Panc1 (cell line): ENCODE measurements around the gene RARB. TPM values are rescaled to one million over a fixed set of nuclear protein-coding genes. Genes with fewer than 3 reads are reported as not detected.

ENCODE experiments used
- ATAC-seq: fragments of 200-7000 bp; cut with Tn5 transposase; 2 replicates; pipeline ENCODE4 v1.9.1; 2020; ENCODE audit warnings: mild to moderate bottlenecking, moderate library complexity
- BruUV-seq: library from RNA; stranded (reverse); fragments of 400-500 nt; replicated peaks from 2 replicates; lab custom pipeline; 2021; lab: Mats Ljungman, UMichigan
- CTCF ChIA-PET: fragments of 300-600 bp; sonication (Branson Sonifier 250); formaldehyde crosslinking; loops from one replicate; lab custom pipeline; 2022; ENCODE audit warnings: antibody characterized with exemption; lab: Charles Lee
- POLR2A ChIA-PET: fragments of 300-600 bp; sonication (Branson Sonifier 250); formaldehyde crosslinking; loops from one replicate; lab custom pipeline; 2022; ENCODE audit warnings: antibody characterized with exemption; lab: Charles Lee
- DNase-seq: peaks from one replicate; pipeline ENCODE4 v3.0.0-alpha.2; 2010; ENCODE audit warnings: low read depth, low spot score
- H3K27ac ChIP-seq: 2 replicates; pipeline ENCODE4 v1.5.1; 2011; ENCODE audit warnings: mild to moderate bottlenecking, low read length, inconsistent platforms
- H3K27me3 ChIP-seq: fragments of 200-500 bp; sonication (Bioruptor generic); 2 replicates; pipeline ENCODE4 v1.6.0; 2014; ENCODE audit warnings: low read length, inconsistent platforms; ENCODE audit not compliant: control insufficient read depth, insufficient read depth
- H3K36me3 ChIP-seq: fragments of 200-500 bp; sonication (Bioruptor generic); 2 replicates; pipeline ENCODE4 v1.5.1; 2014; ENCODE audit warnings: inconsistent platforms, mild to moderate bottlenecking, low read length, moderate library complexity; ENCODE audit not compliant: control insufficient read depth, insufficient read depth
- H3K4me1 ChIP-seq: 2 replicates; pipeline ENCODE4 v1.5.1; 2011; ENCODE audit warnings: inconsistent platforms, mild to moderate bottlenecking, low read length, moderate library complexity; ENCODE audit not compliant: control insufficient read depth, insufficient read depth
- H3K4me3 ChIP-seq, 2 experiments: 2 replicates each; pipeline ENCODE4 v1.5.1; 2011 to 2012; ENCODE audit warnings: low read depth in 2 of 2, low read length in 2 of 2, mild to moderate bottlenecking in 2 of 2, inconsistent platforms in 1 of 2, moderate library complexity in 1 of 2
- H3K9me3 ChIP-seq: fragments of 200-500 bp; sonication (Bioruptor generic); 2 replicates; pipeline ENCODE4 v1.5.1; 2014; ENCODE audit warnings: low read depth, mild to moderate bottlenecking, inconsistent platforms, low read length, moderate library complexity; ENCODE audit not compliant: control insufficient read depth, insufficient read depth
- POLR2AphosphoS5 ChIP-seq: IDR thresholded peaks from 2 replicates; pipeline ENCODE4 v1.6.1; 2012; ENCODE audit warnings: mild to moderate bottlenecking, low read depth, low read length, moderate library complexity
- SIN3A ChIP-seq: IDR thresholded peaks from 2 replicates; pipeline ENCODE4 v1.6.1; 2012; ENCODE audit warnings: low read depth, mild to moderate bottlenecking, low read length, moderate library complexity, borderline replicate concordance; ENCODE audit not compliant: insufficient read depth
- TCF7L2 ChIP-seq: IDR thresholded peaks from 2 replicates; pipeline ENCODE4 v1.6.1; 2011; ENCODE audit warnings: mild to moderate bottlenecking, low read depth, low read length, inconsistent platforms
- in situ Hi-C: cut with HindIII; loops from 2 replicates; pipeline ENCODE4 v1.10.0; 2016; ENCODE audit warnings: low sequenced_read_pairs, low pct_unique_long_range_greater_than_20kb
- intact Hi-C: fragments of 100-400 bp; cut with micrococcal nuclease; formaldehyde crosslinking; loops from one replicate; pipeline ENCODE4 v1.10.0; 2022; ENCODE audit not compliant: unreplicated experiment
- total RNA-seq: library from RNA; stranded (reverse); gene quantifications from one replicate; pipeline ENCODE4 v1.2.1, GENCODE V29; 2021; ENCODE audit not compliant: unreplicated experiment
- TF ChIP-seq, protein P1 (sequence below): fragments of 450-650 bp; IDR thresholded peaks from 2 replicates; pipeline ENCODE4 v1.5.1; 2017; ENCODE audit warnings: mild to moderate bottlenecking
- TF ChIP-seq, protein P2 (sequence below), 2 experiments: IDR thresholded peaks; 2 replicates each; pipeline ENCODE4 v1.6.1; 2011 to 2012; ENCODE audit warnings: low read depth in 2 of 2, control low read depth in 1 of 2, low read length in 1 of 2, mild to moderate bottlenecking in 1 of 2, moderate library complexity in 1 of 2; ENCODE audit not compliant: insufficient read depth in 1 of 2

Gene RARB
- total RNA-seq, 1 experiment from 2014 or later: not detected

- Histone ChIP-seq H3K36me3 (no peaks in the 10 kb centered on the region), H3K27ac (no peak overlapping the region)
Measured at GRCh38 chr3:25472731-25473130, 44.7 kb downstream of the RARB start.

GRCh38 chr3:25473246-25473645 lies 45.2 kb downstream of the RARB start:
- CTCF ChIA-PET: no interaction called here
- ATAC-seq (no peak), DNase-seq (no peak)
- POLR2A ChIA-PET: no interaction called here
- Histone ChIP-seq H3K9me3 (no peaks in the 10 kb centered on the region), H3K27me3 (no peaks in the 10 kb centered on the region), H3K36me3 (no peaks in the 10 kb centered on the region), H3K27ac (no peak overlapping the region), H3K4me1 (no peaks in the 10 kb centered on the region), H3K4me3 (no peak overlapping the region)
- in situ Hi-C loops: no loop called here
- TF ChIP-seq TCF7L2: no peak
- TF ChIP-seq POLR2AphosphoS5: no peak
- TF ChIP-seq, protein P1, sequence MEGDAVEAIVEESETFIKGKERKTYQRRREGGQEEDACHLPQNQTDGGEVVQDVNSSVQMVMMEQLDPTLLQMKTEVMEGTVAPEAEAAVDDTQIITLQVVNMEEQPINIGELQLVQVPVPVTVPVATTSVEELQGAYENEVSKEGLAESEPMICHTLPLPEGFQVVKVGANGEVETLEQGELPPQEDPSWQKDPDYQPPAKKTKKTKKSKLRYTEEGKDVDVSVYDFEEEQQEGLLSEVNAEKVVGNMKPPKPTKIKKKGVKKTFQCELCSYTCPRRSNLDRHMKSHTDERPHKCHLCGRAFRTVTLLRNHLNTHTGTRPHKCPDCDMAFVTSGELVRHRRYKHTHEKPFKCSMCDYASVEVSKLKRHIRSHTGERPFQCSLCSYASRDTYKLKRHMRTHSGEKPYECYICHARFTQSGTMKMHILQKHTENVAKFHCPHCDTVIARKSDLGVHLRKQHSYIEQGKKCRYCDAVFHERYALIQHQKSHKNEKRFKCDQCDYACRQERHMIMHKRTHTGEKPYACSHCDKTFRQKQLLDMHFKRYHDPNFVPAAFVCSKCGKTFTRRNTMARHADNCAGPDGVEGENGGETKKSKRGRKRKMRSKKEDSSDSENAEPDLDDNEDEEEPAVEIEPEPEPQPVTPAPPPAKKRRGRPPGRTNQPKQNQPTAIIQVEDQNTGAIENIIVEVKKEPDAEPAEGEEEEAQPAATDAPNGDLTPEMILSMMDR: no peak
- no peak for TF ChIP-seq SIN3A
- TF ChIP-seq, protein P2, sequence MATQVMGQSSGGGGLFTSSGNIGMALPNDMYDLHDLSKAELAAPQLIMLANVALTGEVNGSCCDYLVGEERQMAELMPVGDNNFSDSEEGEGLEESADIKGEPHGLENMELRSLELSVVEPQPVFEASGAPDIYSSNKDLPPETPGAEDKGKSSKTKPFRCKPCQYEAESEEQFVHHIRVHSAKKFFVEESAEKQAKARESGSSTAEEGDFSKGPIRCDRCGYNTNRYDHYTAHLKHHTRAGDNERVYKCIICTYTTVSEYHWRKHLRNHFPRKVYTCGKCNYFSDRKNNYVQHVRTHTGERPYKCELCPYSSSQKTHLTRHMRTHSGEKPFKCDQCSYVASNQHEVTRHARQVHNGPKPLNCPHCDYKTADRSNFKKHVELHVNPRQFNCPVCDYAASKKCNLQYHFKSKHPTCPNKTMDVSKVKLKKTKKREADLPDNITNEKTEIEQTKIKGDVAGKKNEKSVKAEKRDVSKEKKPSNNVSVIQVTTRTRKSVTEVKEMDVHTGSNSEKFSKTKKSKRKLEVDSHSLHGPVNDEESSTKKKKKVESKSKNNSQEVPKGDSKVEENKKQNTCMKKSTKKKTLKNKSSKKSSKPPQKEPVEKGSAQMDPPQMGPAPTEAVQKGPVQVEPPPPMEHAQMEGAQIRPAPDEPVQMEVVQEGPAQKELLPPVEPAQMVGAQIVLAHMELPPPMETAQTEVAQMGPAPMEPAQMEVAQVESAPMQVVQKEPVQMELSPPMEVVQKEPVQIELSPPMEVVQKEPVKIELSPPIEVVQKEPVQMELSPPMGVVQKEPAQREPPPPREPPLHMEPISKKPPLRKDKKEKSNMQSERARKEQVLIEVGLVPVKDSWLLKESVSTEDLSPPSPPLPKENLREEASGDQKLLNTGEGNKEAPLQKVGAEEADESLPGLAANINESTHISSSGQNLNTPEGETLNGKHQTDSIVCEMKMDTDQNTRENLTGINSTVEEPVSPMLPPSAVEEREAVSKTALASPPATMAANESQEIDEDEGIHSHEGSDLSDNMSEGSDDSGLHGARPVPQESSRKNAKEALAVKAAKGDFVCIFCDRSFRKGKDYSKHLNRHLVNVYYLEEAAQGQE (IDR thresholded peaks at IDR 0.05; ENCODE audit: insufficient read depth in 1 of 2, low read depth in 2 of 2, low read length in 1 of 2): no peak
- intact Hi-C loops: no loop called here
- BruUV-seq: no TSS peak

More at GRCh38 chr3:25472731-25473130, 44.7 kb downstream of the RARB start:
- DNase-seq (no peak), ATAC-seq (no peak)
- BruUV-seq: no TSS peak
- intact Hi-C loops (no loop called here), in situ Hi-C loops (no loop called here)
- POLR2A ChIA-PET: no interaction called here
- CTCF ChIA-PET: no interaction called here
- Histone ChIP-seq H3K9me3 (no peaks in the 10 kb centered on the region), H3K4me1 (no peaks in the 10 kb centered on the region), H3K4me3 (no peak overlapping the region), H3K27me3 (no peaks in the 10 kb centered on the region)
- TF ChIP-seq, protein P2 (IDR thresholded peaks at IDR 0.05; ENCODE audit: insufficient read depth in 1 of 2, low read depth in 2 of 2, low read length in 1 of 2): no peak
- no peak for TF ChIP-seq SIN3A
- TF ChIP-seq, protein P1: no peak
- TF ChIP-seq POLR2AphosphoS5: no peak
- no peak for TF ChIP-seq TCF7L2
